A204.1 (cell line): ENCODE measurements around the gene GCNA.
"Not testable (repeated sequence)": the region's sequence is repeated elsewhere in the genome, so short reads cannot be mapped to it uniquely, and the experiment has no call there.

ENCODE experiments used
- FAIRE-seq: peaks from 2 replicates; lab custom pipeline; 2012; peaks lifted over from hg19 to GRCh38; lab: Jason Lieb, UNC

Gene GCNA

GRCh38 chrX:71578253-71579135 is at the start of gene GCNA:
TSS of gene GCNA (plus strand) at chrX:71578437. CDS start at chrX:71580822, 2,385 bp downstream.
- no peak for FAIRE-seq

DNA sequence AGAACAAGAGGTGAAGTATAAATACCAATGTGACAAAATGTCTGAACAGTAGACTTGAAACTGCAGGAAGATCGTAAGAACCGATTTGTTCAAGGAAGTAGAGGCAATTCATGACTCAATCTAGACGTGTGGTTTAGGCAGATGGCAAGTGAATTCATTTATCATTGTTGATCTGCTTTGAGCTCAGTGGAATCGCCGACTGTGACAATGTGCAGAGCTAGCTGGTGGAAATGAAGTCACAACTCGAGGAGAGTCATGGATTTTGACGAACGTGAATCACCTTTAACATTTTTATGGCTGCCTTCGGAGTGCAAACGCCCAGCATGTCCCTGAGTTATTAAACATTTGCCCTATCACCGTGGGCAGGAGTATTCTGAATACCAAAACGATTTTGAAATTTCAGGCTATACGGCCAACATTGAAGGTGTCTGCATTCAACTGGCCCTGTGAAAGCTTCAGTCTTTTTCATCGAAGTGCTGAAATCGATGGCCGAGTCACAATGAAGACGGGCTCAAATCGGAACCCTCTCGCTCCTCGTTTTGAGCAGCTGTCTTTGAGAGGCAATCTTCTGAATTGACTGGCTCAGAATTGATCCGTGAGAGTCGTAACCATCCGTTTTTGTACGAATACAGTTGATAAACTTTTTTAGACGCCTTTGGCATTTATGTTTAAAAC is 46.0 kb upstream of the GCNA start:
- FAIRE-seq, result no peak

- FAIRE-seq, result no peak
Observed at GRCh38 chrX:71532753-71533425, 45.3 kb upstream of the GCNA start, which contains the start of gene OGT. TSS of gene OGT (plus strand) at chrX:71533104. CDS start at chrX:71533300, 196 bp downstream.

DNA sequence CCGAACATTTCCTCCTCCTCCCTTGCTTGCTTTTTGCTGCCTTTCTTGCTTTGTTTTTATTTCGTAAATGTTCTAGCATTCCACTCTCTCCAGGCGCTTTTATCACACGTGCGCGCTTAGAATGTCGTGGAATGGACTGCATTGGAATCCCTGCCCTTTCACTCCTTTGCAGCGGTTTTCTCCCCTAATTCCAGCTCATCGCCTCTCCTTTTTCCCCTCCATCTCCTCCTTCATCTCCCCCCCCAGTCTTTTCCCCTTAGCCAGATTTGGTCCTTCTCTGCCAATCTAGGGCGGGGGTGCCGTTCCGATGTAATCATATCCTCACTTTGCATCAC is 44.8 kb upstream of the GCNA start:
- FAIRE-seq, result no peak

DNA sequence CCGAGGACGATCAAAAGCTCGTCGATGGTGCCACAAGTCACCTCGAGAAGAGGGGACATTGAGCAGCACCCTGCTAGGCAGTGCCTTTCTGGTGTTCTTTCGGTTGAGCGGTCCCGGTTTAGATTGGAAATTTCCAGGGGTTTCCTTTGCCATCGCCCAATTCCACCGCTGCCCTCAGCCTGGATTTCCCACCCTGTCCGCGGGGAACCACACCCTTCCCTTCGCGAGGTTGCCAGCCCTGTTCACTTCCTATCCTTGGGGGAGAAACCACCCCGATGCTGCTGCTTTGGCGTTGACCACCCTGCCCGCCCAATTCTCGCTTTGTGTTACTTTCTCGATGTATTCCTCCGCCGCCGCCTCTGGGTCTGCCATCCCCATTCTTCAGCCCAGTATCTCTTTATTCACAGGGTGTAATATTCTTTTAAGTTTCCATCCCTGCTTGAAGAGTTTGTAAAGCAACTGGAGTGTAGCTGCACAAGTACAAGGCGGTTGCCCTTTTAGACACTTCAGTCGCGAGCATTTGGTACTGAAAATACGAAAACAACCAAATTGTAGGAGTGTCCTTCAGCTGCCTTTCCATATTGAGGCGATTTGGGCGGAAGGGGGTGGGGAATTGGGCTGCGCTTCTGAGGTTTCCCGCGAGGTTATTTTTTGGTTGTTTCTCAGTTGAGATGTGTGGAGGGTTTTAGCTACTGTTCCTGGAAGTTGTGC is 44.2 kb upstream of the GCNA start:
- no peak for FAIRE-seq

- no peak for FAIRE-seq
Observed at GRCh38 chrX:71534773-71535544, 43.3 kb upstream of the GCNA start.

- FAIRE-seq, result no peak
Observed at GRCh38 chrX:71536285-71536684, 42.0 kb upstream of the GCNA start.

DNA sequence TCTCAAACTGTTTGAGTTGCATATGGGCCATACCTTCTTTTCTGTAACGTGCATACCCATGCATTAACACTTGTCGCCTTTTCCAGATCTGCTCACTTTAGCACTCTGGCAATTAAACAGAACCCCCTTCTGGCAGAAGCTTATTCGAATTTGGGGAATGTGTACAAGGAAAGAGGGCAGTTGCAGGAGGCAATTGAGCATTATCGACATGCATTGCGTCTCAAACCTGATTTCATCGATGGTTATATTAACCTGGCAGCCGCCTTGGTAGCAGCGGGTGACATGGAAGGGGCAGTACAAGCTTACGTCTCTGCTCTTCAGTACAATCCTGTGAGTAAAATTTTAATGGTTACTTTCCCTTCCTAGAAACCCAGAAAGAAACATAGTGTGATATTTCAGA is 40.5 kb upstream of the GCNA start:
- no peak for FAIRE-seq

DNA sequence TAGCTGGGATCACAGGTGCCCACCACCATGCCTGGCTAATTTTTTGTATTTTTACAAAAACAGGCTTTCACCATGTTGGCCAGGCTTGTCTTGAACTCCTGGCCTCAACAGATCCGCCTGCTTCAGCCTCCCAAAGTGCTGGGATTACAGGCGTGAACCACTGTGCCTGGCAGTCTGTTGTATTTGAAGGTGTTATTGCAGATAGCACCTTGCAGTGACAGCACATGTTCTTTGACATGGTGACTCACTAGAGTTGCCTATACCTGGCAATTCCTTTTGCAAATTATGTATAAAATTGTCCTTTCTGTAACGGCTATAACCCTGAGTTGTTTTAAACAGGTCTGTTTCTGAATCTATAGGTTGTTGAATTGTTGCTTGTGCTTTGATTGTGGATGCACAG is 37.4 kb upstream of the GCNA start:
- FAIRE-seq, result no peak

- no peak for FAIRE-seq
Observed at GRCh38 chrX:71541210-71542022, 36.8 kb upstream of the GCNA start.

GRCh38 chrX:71542411-71542810 is 35.8 kb upstream of the GCNA start:
- no peak for FAIRE-seq

- FAIRE-seq, result no peak
Observed at GRCh38 chrX:71542825-71543224, 35.4 kb upstream of the GCNA start.

DNA sequence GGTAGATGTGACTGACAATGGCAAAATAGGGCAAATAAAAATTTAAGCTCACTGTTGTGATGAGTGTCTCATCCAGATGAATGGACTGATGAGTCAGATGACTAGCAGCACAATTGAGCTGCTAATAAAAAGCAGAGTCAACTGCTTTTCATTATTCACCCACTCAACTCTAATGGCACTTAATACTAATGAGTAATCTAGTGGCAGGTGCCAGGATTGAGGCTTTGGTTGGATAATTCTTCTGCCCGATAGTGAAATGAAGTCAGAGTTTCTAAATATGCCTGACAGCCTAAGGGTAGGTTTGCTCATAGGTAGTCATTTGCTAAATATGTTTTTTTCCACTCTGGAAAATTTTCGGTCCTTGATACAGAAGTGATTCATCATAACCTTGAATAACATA is 34.9 kb upstream of the GCNA start:
- no peak for FAIRE-seq

- no peak for FAIRE-seq
Observed at GRCh38 chrX:71545364-71545763, 32.9 kb upstream of the GCNA start.

DNA sequence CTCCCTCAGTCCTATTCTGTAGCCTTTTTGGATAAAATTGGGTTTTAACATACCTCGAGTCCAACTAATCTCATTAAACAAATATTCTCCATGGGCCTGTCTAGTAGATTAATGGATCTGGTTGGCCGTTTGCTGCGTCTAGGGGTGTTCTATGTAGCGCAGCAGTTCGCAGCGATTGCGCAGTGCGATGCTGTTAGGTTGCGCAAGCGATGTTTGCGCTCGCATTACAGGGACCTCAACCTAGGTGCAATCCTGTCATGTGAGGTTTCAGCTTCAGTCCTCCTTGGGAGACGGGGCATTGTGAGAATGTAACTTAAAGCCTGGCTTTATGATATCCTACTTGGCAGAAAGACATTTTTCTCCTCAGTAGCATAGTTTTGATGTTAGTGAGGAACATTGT is 31.4 kb upstream of the GCNA start:
- FAIRE-seq, result no peak

DNA sequence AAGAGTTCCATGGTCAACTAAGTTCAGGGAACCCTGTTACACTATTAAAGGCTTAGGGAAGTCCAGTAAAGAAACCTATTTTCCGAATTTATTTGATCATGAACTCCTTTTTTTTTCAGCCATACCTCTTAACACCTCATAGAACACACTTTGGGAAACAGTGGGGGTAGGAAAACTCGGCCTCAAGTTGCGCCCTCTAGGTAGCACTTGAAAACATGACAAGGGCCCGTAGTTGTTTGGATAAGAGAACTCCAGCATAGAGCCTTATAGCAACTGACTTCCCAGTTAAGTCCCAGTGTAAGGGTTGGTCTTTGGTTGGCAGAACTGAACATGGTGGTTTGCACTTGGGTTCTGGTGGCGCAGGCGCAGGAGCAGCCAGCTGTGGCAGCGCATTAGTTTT is 30.9 kb upstream of the GCNA start:
- FAIRE-seq, result no peak

- no peak for FAIRE-seq
Observed at GRCh38 chrX:71549986-71550385, 28.3 kb upstream of the GCNA start.

DNA sequence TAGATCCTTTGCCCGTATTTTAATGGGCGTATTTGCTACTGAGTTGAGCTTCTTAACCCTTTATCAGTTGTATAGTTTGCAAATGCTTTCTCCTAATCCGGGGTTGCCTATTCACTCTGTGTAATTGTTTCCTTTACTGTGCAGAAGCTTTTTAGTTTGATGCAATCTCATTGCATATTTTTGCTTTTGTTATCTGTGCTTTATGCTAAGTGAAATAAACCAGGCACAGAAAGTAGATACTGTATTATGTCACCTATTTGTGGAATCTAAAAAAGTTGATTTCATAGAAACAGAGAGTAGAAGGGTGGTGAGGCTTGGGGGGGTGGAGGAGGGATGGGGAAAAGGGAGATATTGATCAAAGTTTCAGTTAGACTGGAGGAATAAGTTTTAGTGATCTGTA is 27.7 kb upstream of the GCNA start:
- no peak for FAIRE-seq

- no peak for FAIRE-seq
Observed at GRCh38 chrX:71556036-71556435, 22.2 kb upstream of the GCNA start.

GRCh38 chrX:71558920-71559319 is 19.3 kb upstream of the GCNA start:
- FAIRE-seq, result no peak

DNA sequence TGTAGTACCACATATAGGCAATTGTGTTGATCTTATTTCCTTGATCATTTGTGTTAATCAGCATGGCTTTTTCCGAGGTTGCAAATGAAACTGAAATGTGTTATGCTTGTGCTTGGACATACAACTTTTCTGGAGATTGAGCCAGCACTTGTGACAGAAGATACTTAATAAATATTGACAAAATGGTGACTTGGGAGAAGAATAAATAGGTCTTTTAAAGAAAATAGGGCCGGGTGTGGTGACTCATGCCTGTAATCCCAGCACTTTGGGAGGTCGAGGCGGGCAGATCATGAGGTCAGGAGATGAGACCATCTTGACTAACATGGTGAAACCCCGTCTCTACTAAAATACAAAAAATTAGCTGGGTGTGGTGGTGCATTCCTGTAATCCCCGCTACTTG is 18.5 kb upstream of the GCNA start:
- FAIRE-seq, result not testable (repeated sequence)
